Esophagus (tissue), 2 donors: ENCODE results near the gene RXRA. TPM values are rescaled to one million over a fixed set of nuclear protein-coding genes. Genes with fewer than 3 reads are reported as not detected.

Experiments
- H3K27ac ChIP-seq, 2 donors: one replicate each; pipeline ENCODE4 v1.5.1; 2013; ENCODE audit warnings: low read depth in 2 of 2, mild to moderate bottlenecking in 2 of 2, inconsistent platforms in 1 of 2, low read length in 1 of 2, moderate library complexity in 1 of 2
- H3K27me3 ChIP-seq, 2 donors: one replicate each; pipeline ENCODE4 v1.6.1; 2013; ENCODE audit warnings: low read length in 2 of 2, control low read depth in 1 of 2, mild to moderate bottlenecking in 1 of 2; ENCODE audit not compliant: insufficient read depth in 2 of 2, control insufficient read depth in 1 of 2
- H3K36me3 ChIP-seq, 2 donors: one replicate each; pipeline ENCODE4 v1.6.1; 2013; ENCODE audit warnings: low read length in 1 of 2; ENCODE audit not compliant: control insufficient read depth in 2 of 2, insufficient read depth in 2 of 2
- H3K4me1 ChIP-seq, 2 donors: one replicate each; pipeline ENCODE4 v1.6.1; 2013; ENCODE audit warnings: low read length in 1 of 2; ENCODE audit not compliant: control insufficient read depth in 2 of 2, insufficient read depth in 2 of 2
- H3K4me3 ChIP-seq, 2 donors: one replicate each; pipeline ENCODE4 v1.5.1; 2013; ENCODE audit warnings: low read length in 2 of 2, mild to moderate bottlenecking in 2 of 2, low read depth in 1 of 2, moderate library complexity in 1 of 2
- H3K9me3 ChIP-seq, 2 donors: one replicate each; pipeline ENCODE4 v1.6.1; 2013; ENCODE audit warnings: mild to moderate bottlenecking in 2 of 2, low read depth in 1 of 2, low read length in 1 of 2, moderate library complexity in 1 of 2; ENCODE audit not compliant: control insufficient read depth in 2 of 2, insufficient read depth in 1 of 2
- WGBS, 2 donors: extraction: QIAGEN DNeasy Blood & Tissue Kit; methylation state at CpG; one replicate each; pipeline ENCODE4 v1.1.7; 2013; 5-methylcytosine and 5-hydroxymethylcytosine counted together
- polyA plus RNA-seq, 2 donors: library from polyadenylated mRNA; stranded (reverse); fragments of 200-250 nt; gene quantifications; one replicate each; pipeline ENCODE4 v1.2.3, GENCODE V29; 2013
- donor health status: healthy with polysubstance abuse.
- donor health status: Bipolar disorder and iron deficiency.

Gene RXRA
- polyA plus RNA-seq, 2 donors, result 31.4 to 63.4 TPM

GRCh38 chr9:134408939-134409737, 82.9 kb downstream of the RXRA start:
- Histone ChIP-seq H3K36me3 (peaks cover 0 to 44% of the 10 kb centered on the region in 2 donors), H3K27ac (peak overlapping the region; percentile 63 to 78), H3K27me3 (no peaks in the 10 kb centered on the region), H3K4me3 (no peak overlapping the region), H3K9me3 (no peaks in the 10 kb centered on the region), H3K4me1 (peaks cover 56 to 86% of the 10 kb centered on the region in 2 donors)
- 81 to 83% methylated on average over 39 to 40 of the region's 40 CpGs for WGBS, 2 donors

- H3K4me3 ChIP-seq, result no peak overlapping the region
- peak overlapping the region; percentile 63 to 78 for H3K27ac ChIP-seq
- WGBS, 2 donors, result 63 to 69% methylated on average over 17 of the region's 17 CpGs
- peaks cover 0 to 42% of the 10 kb centered on the region in 2 donors for H3K36me3 ChIP-seq
- no peaks in the 10 kb centered on the region for H3K9me3 ChIP-seq
- H3K4me1 ChIP-seq, result peaks cover 51 to 80% of the 10 kb centered on the region in 2 donors
- H3K27me3 ChIP-seq, result no peaks in the 10 kb centered on the region
Observed at GRCh38 chr9:134410071-134410834, 84.0 kb downstream of the RXRA start.

GRCh38 chr9:134410835-134411217, 84.6 kb downstream of the RXRA start:
- Histone ChIP-seq H3K27ac (peak overlapping the region; percentile 23 to 78), H3K9me3 (no peaks in the 10 kb centered on the region), H3K4me1 (peaks cover 45 to 75% of the 10 kb centered on the region in 2 donors), H3K27me3 (no peaks in the 10 kb centered on the region), H3K4me3 (no peak overlapping the region), H3K36me3 (peaks cover 0 to 41% of the 10 kb centered on the region in 2 donors)
- 87 to 88% methylated on average over 12 of the region's 12 CpGs for WGBS, 2 donors

GRCh38 chr9:134411440-134412297, 85.4 kb downstream of the RXRA start:
- H3K27me3 ChIP-seq, result no peaks in the 10 kb centered on the region
- peak overlapping the region; percentile 23 to 78 for H3K27ac ChIP-seq
- H3K4me3 ChIP-seq, result no peak overlapping the region
- WGBS, 2 donors, result 41 to 54% methylated on average over 25 of the region's 25 CpGs
- peaks cover 0 to 43% of the 10 kb centered on the region in 2 donors for H3K36me3 ChIP-seq
- peaks cover 41 to 70% of the 10 kb centered on the region in 2 donors for H3K4me1 ChIP-seq
- H3K9me3 ChIP-seq, result no peaks in the 10 kb centered on the region

- H3K9me3 ChIP-seq, result no peaks in the 10 kb centered on the region
- peaks cover 0 to 47% of the 10 kb centered on the region in 2 donors for H3K36me3 ChIP-seq
- H3K4me1 ChIP-seq, result peaks cover 37 to 65% of the 10 kb centered on the region in 2 donors
- WGBS, 2 donors, result 60 to 70% methylated on average over 16 of the region's 16 CpGs
- H3K27me3 ChIP-seq, result no peaks in the 10 kb centered on the region
- no peak overlapping the region for H3K4me3 ChIP-seq
- H3K27ac ChIP-seq, result peak overlapping the region in 1 of 2 donors; percentile 78
Observed at GRCh38 chr9:134412298-134412711, 86.0 kb downstream of the RXRA start.

GRCh38 chr9:134413112-134413715, 87.0 kb downstream of the RXRA start:
- Histone ChIP-seq H3K27ac (peak overlapping the region; percentile 32 to 74), H3K4me3 (no peak overlapping the region), H3K9me3 (no peaks in the 10 kb centered on the region), H3K36me3 (peaks cover 5 to 51% of the 10 kb centered on the region in 2 donors), H3K4me1 (peaks cover 32 to 56% of the 10 kb centered on the region in 2 donors), H3K27me3 (no peaks in the 10 kb centered on the region)
- WGBS, 2 donors, result 72 to 75% methylated on average over 13 of the region's 13 CpGs

- H3K4me3 ChIP-seq, result no peak overlapping the region
- no peaks in the 10 kb centered on the region for H3K27me3 ChIP-seq
- H3K36me3 ChIP-seq, result peaks cover 5 to 48% of the 10 kb centered on the region in 2 donors
- H3K4me1 ChIP-seq, result peaks cover 29 to 47% of the 10 kb centered on the region in 2 donors
- 48 to 62% methylated on average over 26 to 29 of the region's 29 CpGs for whole genome bisulfite sequencing, 2 donors
- no peaks in the 10 kb centered on the region for H3K9me3 ChIP-seq
- peak overlapping the region; percentile 32 to 74 for H3K27ac ChIP-seq
Observed at GRCh38 chr9:134413890-134414623, 87.8 kb downstream of the RXRA start.

- H3K27me3 ChIP-seq, result no peaks in the 10 kb centered on the region
- H3K36me3 ChIP-seq, result peaks cover 5 to 46% of the 10 kb centered on the region in 2 donors
- H3K27ac ChIP-seq, result no peak overlapping the region
- H3K4me3 ChIP-seq, result no peak overlapping the region
- H3K4me1 ChIP-seq, result peaks cover 33 to 41% of the 10 kb centered on the region in 2 donors
- 78 to 81% methylated on average over 16 to 17 of the region's 17 CpGs for WGBS, 2 donors
- H3K9me3 ChIP-seq, result no peaks in the 10 kb centered on the region
Observed at GRCh38 chr9:134414900-134415425, 88.7 kb downstream of the RXRA start.
